ENCODE data around the gene PCDH15.

The PCDH15 gene

GRCh38 chr10:54796881-54797280, 4.2 kb downstream of the PCDH15 start:
- no peak overlapping the region for H3K4me3 ChIP-seq (ENCODE audit: low read depth in 1 of 2, low read length in 2 of 2)
- no peaks in the 10 kb centered on the region for H3K9me3 ChIP-seq (ENCODE audit: control insufficient read depth in 1 of 2, low read length in 2 of 2)
- no peaks in the 10 kb centered on the region for H3K4me1 ChIP-seq (ENCODE audit: control insufficient read depth in 1 of 2, insufficient read depth in 2 of 2, low read length in 2 of 2)
- no peaks in the 10 kb centered on the region for H3K36me3 ChIP-seq (ENCODE audit: control insufficient read depth in 1 of 2, insufficient read depth in 2 of 2, low read length in 2 of 2)
- H3K9ac ChIP-seq (ENCODE audit: low read depth in 1 of 2, low read length in 2 of 2), result no peak overlapping the region
- no peak overlapping the region for H3K27ac ChIP-seq (ENCODE audit: low read depth, low read length)
- no peaks in the 10 kb centered on the region for H3K27me3 ChIP-seq (ENCODE audit: control insufficient read depth in 1 of 2, insufficient read depth in 2 of 2, low read length in 2 of 2)

GRCh38 chr10:54776622-54777021, 24.4 kb downstream of the PCDH15 start:
- Histone ChIP-seq H3K9ac (ENCODE audit: low read depth in 1 of 2, low read length in 2 of 2) (no peak overlapping the region), H3K36me3 (ENCODE audit: control insufficient read depth in 1 of 2, insufficient read depth in 2 of 2, low read length in 2 of 2) (no peaks in the 10 kb centered on the region), H3K9me3 (ENCODE audit: control insufficient read depth in 1 of 2, low read length in 2 of 2) (no peaks in the 10 kb centered on the region), H3K27ac (ENCODE audit: low read depth, low read length) (no peak overlapping the region), H3K4me3 (ENCODE audit: low read depth in 1 of 2, low read length in 2 of 2) (no peak overlapping the region), H3K4me1 (ENCODE audit: control insufficient read depth in 1 of 2, insufficient read depth in 2 of 2, low read length in 2 of 2) (no peaks in the 10 kb centered on the region), H3K27me3 (ENCODE audit: control insufficient read depth in 1 of 2, insufficient read depth in 2 of 2, low read length in 2 of 2) (no peaks in the 10 kb centered on the region)

DNA sequence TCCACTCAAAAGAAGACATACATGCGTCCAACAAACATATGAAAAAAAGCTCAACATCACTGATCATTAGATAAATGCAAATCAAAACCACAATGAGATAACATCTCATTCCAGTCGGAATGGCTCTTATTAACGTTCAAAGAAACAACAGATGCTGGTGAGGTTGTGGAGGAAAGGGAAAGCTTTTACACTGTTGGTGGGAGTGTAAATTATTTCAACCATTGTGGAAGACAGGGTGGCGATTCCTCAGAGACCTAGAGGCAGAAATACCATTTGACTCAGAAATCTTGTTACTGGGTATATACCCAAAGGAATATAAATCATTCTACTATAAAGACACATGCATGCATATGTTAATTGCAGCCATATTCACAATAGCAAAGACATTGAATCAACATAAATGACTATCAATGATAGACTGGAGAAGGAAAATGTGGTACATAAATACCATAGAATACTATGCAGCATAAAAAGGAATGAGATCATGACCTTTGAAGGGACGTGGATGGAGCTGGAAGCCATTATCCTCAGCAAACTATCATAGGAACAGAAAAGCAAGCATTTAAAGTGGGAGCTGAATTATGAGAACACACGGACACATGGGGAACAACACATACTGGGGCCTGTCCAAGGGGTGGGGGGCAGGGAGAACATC, 28.4 kb downstream of the PCDH15 start:
- Histone ChIP-seq H3K27me3 (ENCODE audit: control insufficient read depth in 1 of 2, insufficient read depth in 2 of 2, low read length in 2 of 2) (no peaks in the 10 kb centered on the region), H3K4me1 (ENCODE audit: control insufficient read depth in 1 of 2, insufficient read depth in 2 of 2, low read length in 2 of 2) (no peaks in the 10 kb centered on the region), H3K9me3 (ENCODE audit: control insufficient read depth in 1 of 2, low read length in 2 of 2) (no peaks in the 10 kb centered on the region), H3K36me3 (ENCODE audit: control insufficient read depth in 1 of 2, insufficient read depth in 2 of 2, low read length in 2 of 2) (no peaks in the 10 kb centered on the region), H3K4me3 (ENCODE audit: low read depth in 1 of 2, low read length in 2 of 2) (no peak overlapping the region), H3K9ac (ENCODE audit: low read depth in 1 of 2, low read length in 2 of 2) (no peak overlapping the region), H3K27ac (ENCODE audit: low read depth, low read length) (no peak overlapping the region)

GRCh38 chr10:54769051-54769450, 32.0 kb downstream of the PCDH15 start:
- H3K4me3 ChIP-seq (ENCODE audit: low read depth in 1 of 2, low read length in 2 of 2), result no peak overlapping the region
- no peak overlapping the region for H3K9ac ChIP-seq (ENCODE audit: low read depth in 1 of 2, low read length in 2 of 2)
- no peaks in the 10 kb centered on the region for H3K36me3 ChIP-seq (ENCODE audit: control insufficient read depth in 1 of 2, insufficient read depth in 2 of 2, low read length in 2 of 2)
- no peaks in the 10 kb centered on the region for H3K27me3 ChIP-seq (ENCODE audit: control insufficient read depth in 1 of 2, insufficient read depth in 2 of 2, low read length in 2 of 2)
- no peak overlapping the region for H3K27ac ChIP-seq (ENCODE audit: low read depth, low read length)
- no peaks in the 10 kb centered on the region for H3K9me3 ChIP-seq (ENCODE audit: control insufficient read depth in 1 of 2, low read length in 2 of 2)
- H3K4me1 ChIP-seq (ENCODE audit: control insufficient read depth in 1 of 2, insufficient read depth in 2 of 2, low read length in 2 of 2), result no peaks in the 10 kb centered on the region

GRCh38 chr10:54758791-54759190, 42.2 kb downstream of the PCDH15 start:
- no peak overlapping the region for H3K27ac ChIP-seq (ENCODE audit: low read depth, low read length)
- H3K27me3 ChIP-seq (ENCODE audit: control insufficient read depth in 1 of 2, insufficient read depth in 2 of 2, low read length in 2 of 2), result no peaks in the 10 kb centered on the region
- no peaks in the 10 kb centered on the region for H3K36me3 ChIP-seq (ENCODE audit: control insufficient read depth in 1 of 2, insufficient read depth in 2 of 2, low read length in 2 of 2)
- peaks cover 0 to 4% of the 10 kb centered on the region in 2 donors for H3K9me3 ChIP-seq (ENCODE audit: control insufficient read depth in 1 of 2, low read length in 2 of 2)
- no peak overlapping the region for H3K9ac ChIP-seq (ENCODE audit: low read depth in 1 of 2, low read length in 2 of 2)
- no peak overlapping the region for H3K4me3 ChIP-seq (ENCODE audit: low read depth in 1 of 2, low read length in 2 of 2)
- H3K4me1 ChIP-seq (ENCODE audit: control insufficient read depth in 1 of 2, insufficient read depth in 2 of 2, low read length in 2 of 2), result no peaks in the 10 kb centered on the region

DNA sequence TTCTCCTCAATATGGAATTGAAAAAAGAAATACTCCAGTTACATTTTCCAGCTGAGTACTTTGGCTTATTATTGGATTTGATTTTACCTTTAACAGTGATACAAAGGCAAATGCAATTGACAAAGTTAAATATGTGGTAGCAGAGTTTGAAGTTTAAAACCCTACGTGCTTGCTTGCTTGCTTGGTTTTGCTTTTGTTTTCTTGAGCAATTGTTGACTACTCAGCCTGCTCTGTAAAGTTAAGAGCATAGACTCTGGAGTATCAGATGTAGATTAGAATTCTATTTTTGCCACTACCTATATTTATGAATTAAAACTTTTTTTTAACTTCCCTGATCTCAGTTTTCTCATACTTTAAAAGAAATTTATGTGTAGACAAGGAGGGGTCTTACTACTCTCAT, 51.4 kb downstream of the PCDH15 start:
- Histone ChIP-seq H3K27ac (ENCODE audit: low read depth, low read length) (no peak overlapping the region), H3K9ac (ENCODE audit: low read depth in 1 of 2, low read length in 2 of 2) (no peak overlapping the region), H3K27me3 (ENCODE audit: control insufficient read depth in 1 of 2, insufficient read depth in 2 of 2, low read length in 2 of 2) (no peaks in the 10 kb centered on the region), H3K9me3 (ENCODE audit: control insufficient read depth in 1 of 2, low read length in 2 of 2) (no peaks in the 10 kb centered on the region), H3K36me3 (ENCODE audit: control insufficient read depth in 1 of 2, insufficient read depth in 2 of 2, low read length in 2 of 2) (no peaks in the 10 kb centered on the region), H3K4me1 (ENCODE audit: control insufficient read depth in 1 of 2, insufficient read depth in 2 of 2, low read length in 2 of 2) (no peaks in the 10 kb centered on the region), H3K4me3 (ENCODE audit: low read depth in 1 of 2, low read length in 2 of 2) (no peak overlapping the region)

DNA sequence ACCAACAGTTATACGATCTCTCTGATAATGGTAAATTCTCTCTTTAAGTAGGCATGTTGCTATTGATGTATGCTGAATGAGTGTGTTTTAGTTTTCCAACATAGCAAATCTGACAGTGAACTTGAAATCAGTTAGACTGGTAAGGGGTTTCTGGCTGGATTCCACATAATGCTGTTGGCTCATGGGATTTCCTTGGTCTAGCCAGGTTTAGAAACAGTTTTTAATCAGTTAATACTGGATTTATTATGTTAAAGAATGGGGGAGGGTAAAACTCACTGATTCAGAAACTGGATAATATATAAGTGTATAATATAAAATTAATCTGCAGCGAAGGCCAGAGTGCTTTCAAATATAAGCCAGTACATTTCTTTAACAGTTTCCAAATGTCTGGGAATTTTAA, 55.6 kb downstream of the PCDH15 start:
- no peak overlapping the region for H3K9ac ChIP-seq (ENCODE audit: low read depth in 1 of 2, low read length in 2 of 2)
- no peaks in the 10 kb centered on the region for H3K27me3 ChIP-seq (ENCODE audit: control insufficient read depth in 1 of 2, insufficient read depth in 2 of 2, low read length in 2 of 2)
- no peaks in the 10 kb centered on the region for H3K4me1 ChIP-seq (ENCODE audit: control insufficient read depth in 1 of 2, insufficient read depth in 2 of 2, low read length in 2 of 2)
- H3K36me3 ChIP-seq (ENCODE audit: control insufficient read depth in 1 of 2, insufficient read depth in 2 of 2, low read length in 2 of 2), result no peaks in the 10 kb centered on the region
- no peak overlapping the region for H3K27ac ChIP-seq (ENCODE audit: low read depth, low read length)
- H3K9me3 ChIP-seq (ENCODE audit: control insufficient read depth in 1 of 2, low read length in 2 of 2), result peaks cover 0 to 10% of the 10 kb centered on the region in 2 donors
- no peak overlapping the region for H3K4me3 ChIP-seq (ENCODE audit: low read depth in 1 of 2, low read length in 2 of 2)

- H3K27ac ChIP-seq (ENCODE audit: low read depth, low read length), result no peak overlapping the region
- no peaks in the 10 kb centered on the region for H3K36me3 ChIP-seq (ENCODE audit: control insufficient read depth in 1 of 2, insufficient read depth in 2 of 2, low read length in 2 of 2)
- H3K4me1 ChIP-seq (ENCODE audit: control insufficient read depth in 1 of 2, insufficient read depth in 2 of 2, low read length in 2 of 2), result no peaks in the 10 kb centered on the region
- peaks cover 0 to 10% of the 10 kb centered on the region in 2 donors for H3K9me3 ChIP-seq (ENCODE audit: control insufficient read depth in 1 of 2, low read length in 2 of 2)
- H3K9ac ChIP-seq (ENCODE audit: low read depth in 1 of 2, low read length in 2 of 2), result no peak overlapping the region
- H3K4me3 ChIP-seq (ENCODE audit: low read depth in 1 of 2, low read length in 2 of 2), result no peak overlapping the region
- H3K27me3 ChIP-seq (ENCODE audit: control insufficient read depth in 1 of 2, insufficient read depth in 2 of 2, low read length in 2 of 2), result no peaks in the 10 kb centered on the region
Observed at GRCh38 chr10:54742416-54742815, 58.6 kb downstream of the PCDH15 start.

DNA sequence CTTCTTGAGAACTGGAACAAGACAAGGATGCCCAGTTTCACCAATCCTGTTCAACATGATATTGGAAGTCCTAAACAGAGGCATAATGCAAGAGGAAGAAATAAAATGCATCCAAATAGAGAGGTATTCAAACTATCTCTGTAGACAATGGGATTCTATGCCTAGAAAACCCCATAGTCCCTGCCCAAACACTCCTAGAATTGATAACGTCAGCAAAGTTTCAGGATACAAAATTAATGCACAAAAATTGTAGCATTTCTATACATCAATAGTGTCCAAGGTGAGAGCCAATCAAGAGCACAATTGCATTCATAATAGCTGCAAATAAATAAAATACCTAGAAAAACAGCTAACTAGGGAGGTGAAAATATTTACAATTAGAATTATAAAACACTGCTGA, 72.5 kb downstream of the PCDH15 start:
- Histone ChIP-seq H3K4me3 (ENCODE audit: low read depth in 1 of 2, low read length in 2 of 2) (no peak overlapping the region), H3K27me3 (ENCODE audit: control insufficient read depth in 1 of 2, insufficient read depth in 2 of 2, low read length in 2 of 2) (no peaks in the 10 kb centered on the region), H3K4me1 (ENCODE audit: control insufficient read depth in 1 of 2, insufficient read depth in 2 of 2, low read length in 2 of 2) (no peaks in the 10 kb centered on the region), H3K27ac (ENCODE audit: low read depth, low read length) (no peak overlapping the region), H3K9me3 (ENCODE audit: control insufficient read depth in 1 of 2, low read length in 2 of 2) (no peaks in the 10 kb centered on the region), H3K9ac (ENCODE audit: low read depth in 1 of 2, low read length in 2 of 2) (no peak overlapping the region), H3K36me3 (ENCODE audit: control insufficient read depth in 1 of 2, insufficient read depth in 2 of 2, low read length in 2 of 2) (no peaks in the 10 kb centered on the region)

DNA sequence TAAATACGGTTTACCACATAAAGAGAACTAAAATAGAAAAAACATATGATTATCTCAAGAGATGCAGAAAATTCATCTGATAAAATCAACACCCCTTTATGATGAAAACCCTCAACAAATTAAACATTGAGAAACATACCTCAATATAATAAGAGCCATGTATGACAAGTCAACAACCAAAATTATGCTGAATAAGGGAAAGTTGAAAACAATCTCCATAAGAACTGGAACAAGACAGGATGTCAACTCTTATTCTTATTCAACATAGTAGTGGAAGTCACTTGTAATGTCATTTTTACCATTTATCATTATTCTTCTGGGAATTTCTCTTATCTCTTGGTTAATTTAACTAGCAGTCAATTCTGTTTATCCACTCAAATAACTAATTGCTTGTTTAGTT, 79.0 kb downstream of the PCDH15 start:
- H3K9me3 ChIP-seq (ENCODE audit: control insufficient read depth in 1 of 2, low read length in 2 of 2), result peaks cover 0 to 9% of the 10 kb centered on the region in 2 donors
- no peaks in the 10 kb centered on the region for H3K36me3 ChIP-seq (ENCODE audit: control insufficient read depth in 1 of 2, insufficient read depth in 2 of 2, low read length in 2 of 2)
- H3K4me1 ChIP-seq (ENCODE audit: control insufficient read depth in 1 of 2, insufficient read depth in 2 of 2, low read length in 2 of 2), result no peaks in the 10 kb centered on the region
- no peak overlapping the region for H3K4me3 ChIP-seq (ENCODE audit: low read depth in 1 of 2, low read length in 2 of 2)
- no peaks in the 10 kb centered on the region for H3K27me3 ChIP-seq (ENCODE audit: control insufficient read depth in 1 of 2, insufficient read depth in 2 of 2, low read length in 2 of 2)
- no peak overlapping the region for H3K9ac ChIP-seq (ENCODE audit: low read depth in 1 of 2, low read length in 2 of 2)
- no peak overlapping the region for H3K27ac ChIP-seq (ENCODE audit: low read depth, low read length)

DNA sequence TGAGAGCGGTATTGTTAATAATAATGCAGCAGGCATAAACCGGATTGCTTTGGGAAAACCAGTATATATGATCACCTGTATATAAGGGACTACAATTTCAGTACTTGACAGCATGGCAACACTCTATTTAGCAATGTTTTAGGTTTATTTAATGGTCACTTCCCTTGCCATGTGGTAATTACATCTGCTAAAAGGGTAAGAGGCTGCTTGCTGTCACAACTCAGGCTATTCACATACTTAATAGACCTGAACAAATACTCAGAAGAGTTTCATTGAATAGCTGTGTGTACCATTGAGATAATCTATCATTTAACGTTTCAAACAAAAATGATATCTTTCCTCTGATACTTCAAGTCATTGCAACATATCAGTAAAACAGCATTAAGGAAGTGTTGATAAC, 90.1 kb downstream of the PCDH15 start:
- Histone ChIP-seq H3K27ac (ENCODE audit: low read depth, low read length) (no peak overlapping the region), H3K27me3 (ENCODE audit: control insufficient read depth in 1 of 2, insufficient read depth in 2 of 2, low read length in 2 of 2) (no peaks in the 10 kb centered on the region), H3K9me3 (ENCODE audit: control insufficient read depth in 1 of 2, low read length in 2 of 2) (peaks cover 3 to 5% of the 10 kb centered on the region in 2 donors), H3K4me3 (ENCODE audit: low read depth in 1 of 2, low read length in 2 of 2) (no peak overlapping the region), H3K4me1 (ENCODE audit: control insufficient read depth in 1 of 2, insufficient read depth in 2 of 2, low read length in 2 of 2) (no peaks in the 10 kb centered on the region), H3K9ac (ENCODE audit: low read depth in 1 of 2, low read length in 2 of 2) (no peak overlapping the region), H3K36me3 (ENCODE audit: control insufficient read depth in 1 of 2, insufficient read depth in 2 of 2, low read length in 2 of 2) (no peaks in the 10 kb centered on the region)

All from duodenal mucosa (tissue), 2 donors.